Pulmonary artery endothelial cell (primary cell): ENCODE data around the gene CBX6. TPM values are rescaled to one million over a fixed set of nuclear protein-coding genes. Genes with fewer than 3 reads are reported as not detected.

Experiments
- DNase-seq: peaks from one replicate; pipeline ENCODE4 v3.0.0-alpha.2; 2011; ENCODE audit warnings: low read depth, low spot score
- total RNA-seq: library from RNA; depleted of rRNA; stranded (reverse); fragments of >200 nt; gene quantifications from 2 replicates; pipeline ENCODE4 v1.2.3, GENCODE V29; 2014

CBX6 gene
- total RNA-seq, 1 donor from 2014 or later = 46.1 TPM

DNA sequence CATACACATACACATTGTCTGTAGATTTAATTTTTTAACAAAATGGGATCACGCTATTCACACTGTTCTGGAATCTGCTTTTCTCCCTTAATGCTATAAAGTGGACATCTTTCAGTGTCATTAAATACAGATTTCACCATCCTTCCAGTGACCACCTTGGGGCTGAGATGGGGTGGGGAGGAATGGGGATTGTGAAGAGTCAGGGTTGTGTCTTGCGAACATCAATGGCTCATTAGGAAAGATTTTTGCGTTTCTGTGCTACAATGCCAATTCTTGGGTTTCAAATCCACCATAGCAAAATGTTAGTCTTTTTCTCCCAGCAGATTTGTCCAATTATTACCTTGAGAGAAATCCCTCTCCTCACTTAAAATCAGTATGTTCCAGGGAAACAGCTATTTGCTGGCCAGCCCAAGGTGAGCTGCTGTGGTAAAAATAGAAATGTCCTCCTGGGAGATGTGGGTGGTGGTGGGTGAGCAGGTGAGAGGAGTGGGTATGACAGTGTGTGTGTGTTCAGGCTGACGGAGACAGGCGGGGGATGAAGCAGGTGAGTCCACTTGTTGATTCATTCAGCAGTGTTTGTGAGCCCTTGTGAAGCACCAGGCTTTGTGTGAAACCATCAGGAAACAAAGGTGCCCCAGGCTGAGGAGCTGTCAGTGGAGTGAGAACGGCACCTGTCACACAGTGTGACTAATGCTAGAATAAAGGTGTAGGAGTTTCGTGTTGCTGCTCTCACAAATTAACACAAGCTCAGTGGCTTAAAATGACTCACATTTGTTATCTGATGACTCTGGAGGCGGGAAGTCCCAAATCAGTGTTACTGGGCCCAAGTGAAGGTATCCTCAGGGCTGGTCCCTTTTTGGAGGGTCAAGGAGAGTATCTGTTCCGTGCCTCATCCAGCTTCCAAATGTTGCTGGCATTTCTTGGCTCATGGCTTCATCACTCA lies 1.7 kb upstream of the CBX6 start:
- DNase-seq = no peak

GRCh38 chr22:38872831-38873248 lies 824 bp upstream of the CBX6 start:
- DNase-seq = no peak

DNA sequence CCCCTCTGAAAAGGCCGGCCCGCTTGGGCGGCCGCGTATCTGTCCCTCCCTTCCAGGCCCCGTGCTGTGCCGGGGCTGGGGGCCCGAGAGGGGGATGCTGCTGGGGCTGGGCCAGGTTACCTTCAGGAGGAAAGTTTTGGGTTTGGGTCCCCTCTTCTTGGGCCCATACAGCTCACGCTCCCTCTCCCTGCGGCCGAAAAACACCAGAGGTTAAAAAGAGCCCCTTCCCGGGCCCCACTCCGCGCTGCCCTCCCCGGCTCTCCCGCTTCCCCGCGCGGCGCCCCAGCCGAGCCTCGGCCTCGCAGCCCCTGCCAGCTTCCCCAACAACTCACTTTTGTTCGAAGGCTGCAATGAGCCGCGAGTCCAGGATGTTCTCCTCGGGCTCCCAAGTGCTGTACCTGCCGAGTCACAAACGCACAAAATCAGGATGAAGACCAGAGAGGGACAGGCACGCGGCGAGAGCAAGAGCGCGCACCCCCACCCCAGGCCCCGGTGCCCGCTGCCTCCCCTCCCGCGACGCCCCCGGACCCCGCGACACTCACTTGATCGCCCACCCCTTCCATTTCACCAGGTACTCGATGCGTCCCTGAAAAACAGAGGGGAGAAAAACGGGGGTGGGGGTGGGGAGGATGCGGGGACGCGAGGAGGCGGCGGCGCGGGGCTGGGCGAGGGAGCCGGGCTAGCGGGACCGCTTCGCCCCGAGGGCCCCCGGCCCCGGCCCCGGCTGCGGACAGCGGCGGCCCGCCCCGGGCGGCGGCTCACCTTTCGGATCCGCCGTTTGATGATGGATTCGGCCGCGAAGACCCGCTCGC lies 450 bp downstream of the CBX6 start:
- no peak for DNase-seq

- DNase-seq = no peak
Observed at GRCh38 chr22:38870791-38871359, 1.1 kb downstream of the CBX6 start.

GRCh38 chr22:38870312-38870741 lies 1.7 kb downstream of the CBX6 start:
- DNase-seq = peak; percentile 49

- no peak for DNase-seq
Observed at GRCh38 chr22:38869663-38870062, 2.4 kb downstream of the CBX6 start.

- DNase-seq = peak; percentile 19
Observed at GRCh38 chr22:38868886-38869381, 3.1 kb downstream of the CBX6 start.

GRCh38 chr22:38868286-38868721 lies 3.7 kb downstream of the CBX6 start:
- no peak for DNase-seq

- no peak for DNase-seq
Observed at GRCh38 chr22:38867471-38868285, 4.3 kb downstream of the CBX6 start.

GRCh38 chr22:38867124-38867455 lies 4.9 kb downstream of the CBX6 start:
- DNase-seq = no peak

DNA sequence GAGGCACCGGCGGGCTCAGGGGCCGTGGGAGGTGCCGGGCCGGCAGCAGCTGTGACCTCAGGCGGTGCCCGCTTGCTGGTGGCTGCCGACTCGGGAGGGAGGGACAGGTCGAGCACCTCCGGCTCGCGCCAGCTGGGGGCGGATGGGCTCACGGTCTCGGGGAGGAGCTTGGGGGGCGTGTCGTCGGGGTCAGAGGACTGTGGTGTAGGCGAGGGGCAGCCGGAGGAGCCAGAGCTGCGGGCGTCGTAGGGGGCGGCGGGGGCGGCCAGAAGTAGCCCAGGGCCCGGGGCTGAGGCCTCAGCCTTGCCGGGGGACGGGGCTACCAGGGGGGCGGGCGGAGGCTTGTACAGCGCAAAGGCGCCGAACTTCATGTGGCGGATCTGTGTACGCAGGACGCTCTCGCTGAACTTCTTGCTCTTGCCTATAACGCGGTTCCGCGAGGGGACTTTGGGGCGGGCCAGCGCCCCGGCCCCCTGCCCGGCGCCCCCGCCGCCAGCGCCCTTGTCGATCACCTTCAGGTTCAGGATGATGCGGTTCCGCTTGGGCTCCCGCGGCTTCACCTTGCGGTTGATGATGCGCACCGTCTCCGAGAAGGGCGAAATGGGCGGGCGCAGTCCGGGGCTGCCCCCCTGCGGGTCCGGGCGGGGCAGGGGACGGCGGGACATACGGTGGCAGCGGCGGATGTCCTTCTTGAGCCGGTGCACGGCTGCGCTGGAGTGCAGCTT lies 5.5 kb downstream of the CBX6 start:
- DNase-seq = no peak

DNA sequence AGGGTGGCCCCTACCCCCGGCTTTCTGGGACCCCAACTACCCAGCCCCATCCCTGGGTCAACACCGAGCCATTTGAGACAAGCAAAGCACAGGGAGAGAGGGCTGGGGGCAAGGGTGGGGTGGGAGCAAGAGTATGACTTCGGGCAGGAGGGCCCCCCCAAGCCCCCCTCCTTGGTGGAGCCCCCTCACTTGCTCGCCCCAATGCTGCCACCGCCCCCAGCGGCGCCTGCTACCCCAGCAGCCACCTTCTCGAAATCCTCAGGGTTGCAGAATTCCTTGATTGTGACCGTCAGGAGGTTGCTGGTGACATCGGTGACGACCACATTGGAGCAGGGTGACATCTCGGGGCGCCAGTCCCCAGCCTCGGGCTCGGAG lies 6.0 kb downstream of the CBX6 start:
- DNase-seq = no peak

DNA sequence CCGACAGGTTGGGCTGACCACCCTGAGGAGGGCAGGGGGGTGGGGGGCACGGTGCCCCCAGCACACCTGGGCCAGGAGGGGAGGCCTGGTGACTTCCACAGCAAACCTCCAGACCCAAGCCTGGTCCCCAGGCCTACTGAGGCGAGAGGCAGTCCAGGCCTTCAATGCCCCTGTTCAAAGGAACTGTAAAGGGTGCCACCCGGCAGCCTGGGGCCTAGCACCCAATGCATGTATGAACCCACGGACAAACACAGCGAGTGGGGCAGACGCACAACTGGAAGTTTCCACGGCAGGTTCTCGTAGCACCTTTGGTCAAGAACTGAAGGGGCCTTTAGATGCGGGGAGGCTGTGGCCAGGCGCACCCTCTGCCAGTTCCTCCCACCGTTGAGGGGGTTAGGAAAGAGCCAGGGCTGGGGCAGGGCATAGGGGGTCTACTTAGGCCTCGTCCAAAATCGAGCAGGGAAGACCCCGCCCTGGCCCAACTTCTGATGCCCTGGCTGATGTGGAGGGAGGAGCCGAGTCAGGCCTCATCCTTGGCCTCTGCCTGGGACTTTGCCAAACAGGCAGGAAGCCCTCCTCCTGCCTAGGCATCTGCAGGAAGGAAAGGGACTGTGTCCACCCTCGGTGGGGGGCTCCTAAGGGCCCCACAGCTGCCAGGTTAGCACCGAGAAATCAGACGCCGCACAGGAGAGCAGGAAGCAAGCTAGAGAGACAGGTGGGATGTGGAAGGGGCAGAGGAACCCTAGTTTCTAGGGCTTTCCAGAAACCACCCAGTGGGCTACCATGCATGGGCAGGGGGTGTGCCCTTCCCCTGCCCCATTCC lies 6.6 kb downstream of the CBX6 start:
- no peak for DNase-seq

GRCh38 chr22:38864361-38865191 lies 7.4 kb downstream of the CBX6 start:
- DNase-seq = no peak

GRCh38 chr22:38863531-38864131 lies 8.4 kb downstream of the CBX6 start:
- no peak for DNase-seq

DNA sequence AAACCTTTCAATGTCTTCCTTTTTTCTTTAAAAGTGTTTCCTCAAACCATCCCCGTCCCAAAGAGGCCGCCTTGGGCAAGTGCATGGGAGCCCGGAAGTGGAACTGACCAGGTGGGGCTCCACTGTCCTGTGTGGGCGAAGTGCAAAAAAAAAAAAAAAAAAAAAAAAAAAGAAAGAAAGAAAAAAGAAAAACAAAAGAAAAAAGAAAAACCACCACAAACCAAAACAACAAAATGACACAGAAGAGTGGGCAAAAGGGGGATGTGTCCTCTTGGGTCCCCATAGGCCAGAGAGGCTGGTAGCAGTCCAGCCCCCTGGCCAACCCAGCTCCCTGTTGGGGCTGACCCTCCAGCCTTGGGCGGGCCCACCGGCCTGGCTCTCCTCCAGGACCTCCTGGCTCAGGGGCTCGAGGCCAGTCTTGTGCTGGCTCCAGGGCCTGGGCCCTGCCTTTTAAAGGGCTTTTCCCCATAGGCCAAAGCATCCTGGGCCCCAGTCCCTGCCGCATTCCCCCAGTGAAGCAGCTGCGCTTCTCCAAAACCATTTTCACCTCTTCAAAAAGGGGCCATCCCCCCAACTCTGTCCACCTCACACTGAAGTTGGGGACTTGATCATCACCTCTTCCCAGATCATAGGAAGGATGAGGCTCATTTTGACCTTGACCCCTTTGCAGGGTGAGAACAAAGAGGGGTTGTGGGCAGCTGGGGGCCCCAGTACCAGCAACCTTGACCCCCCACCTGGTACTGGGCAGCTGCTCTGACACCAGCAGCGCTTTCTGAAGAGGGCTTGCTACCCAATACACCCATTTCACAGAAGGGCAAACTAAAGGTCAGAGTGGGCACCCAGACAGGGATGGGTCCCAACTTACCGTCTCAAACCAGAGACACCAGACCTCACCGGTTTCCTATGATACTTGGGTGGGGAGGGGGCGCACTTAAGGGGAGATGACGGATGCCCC lies 9.4 kb downstream of the CBX6 start:
- no peak for DNase-seq

DNA sequence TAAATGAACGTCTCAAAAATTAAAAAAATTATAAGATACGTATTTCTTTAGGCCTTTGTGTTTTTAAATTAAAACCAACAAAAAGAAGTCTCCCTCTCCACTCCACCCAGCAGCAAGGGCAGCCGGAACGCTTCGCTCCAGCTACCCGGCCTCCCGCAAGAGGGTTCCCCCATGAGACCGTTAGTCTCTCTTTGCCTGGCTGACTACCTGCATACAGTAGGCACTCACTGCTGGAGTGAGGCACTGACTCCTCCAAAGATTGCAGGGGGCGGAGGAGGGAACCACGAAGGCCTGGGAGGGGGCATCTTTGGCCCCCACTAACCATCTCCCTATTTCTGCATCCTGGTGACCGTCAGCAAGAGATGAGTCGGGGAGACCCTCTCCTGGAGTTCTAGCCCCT lies 10.1 kb downstream of the CBX6 start:
- no peak for DNase-seq
